Measurements from ENCODE around the gene CHRDL1. TPM values are rescaled to one million over a fixed set of nuclear protein-coding genes. Genes with fewer than 3 reads are reported as not detected.

The CHRDL1 gene
- total RNA-seq, 2 donors from 2014 or later: 107 to 161 TPM

- DNase-seq (ENCODE audit: low spot score): no peak
- intact Hi-C loops (cut with DNase I): no loop called here
These were observed 49.6 kb downstream of the CHRDL1 start for GRCh38 chrX:110746014-110746413.

GRCh38 chrX:110745288-110745687, 50.3 kb downstream of the CHRDL1 start:
- no peak for DNase-seq (ENCODE audit: low spot score)
- intact Hi-C loops (cut with DNase I): no loop called here

DNA sequence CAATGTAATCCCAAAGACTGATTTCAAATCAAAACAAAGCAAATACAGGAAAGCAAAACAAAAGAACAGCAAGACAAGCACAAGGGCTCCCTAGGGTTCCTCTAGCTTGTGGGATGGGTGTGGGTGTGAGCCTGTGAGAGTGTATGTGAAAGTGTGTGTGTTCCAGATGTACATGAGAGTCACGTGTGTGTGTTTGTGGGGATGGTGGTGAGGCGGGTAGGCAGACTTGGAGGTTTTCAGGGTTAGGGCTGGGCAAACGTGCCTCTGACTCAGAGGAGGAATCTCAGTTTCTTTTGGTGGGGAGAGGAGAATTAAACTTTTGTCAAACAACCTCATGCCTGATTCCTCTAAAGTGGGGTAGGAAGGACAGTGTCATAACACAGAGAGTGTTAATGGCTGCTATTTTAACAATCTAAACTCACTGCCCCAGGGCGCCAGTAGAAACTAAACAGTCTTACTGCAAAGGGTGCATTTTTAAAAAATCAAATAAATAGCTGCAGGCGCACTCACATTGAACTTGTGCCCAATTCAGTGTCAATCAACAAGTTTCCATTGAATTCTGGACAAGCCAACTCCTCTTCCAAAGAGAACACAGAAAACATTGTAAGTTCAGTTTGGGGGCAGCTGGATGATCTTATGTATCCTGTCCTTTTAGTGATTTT, 51.8 kb downstream of the CHRDL1 start:
- no peak for DNase-seq (ENCODE audit: low spot score)
- intact Hi-C loops (cut with DNase I): no loop called here

- intact Hi-C loops (cut with DNase I): no loop called here
These were observed 54.3 kb downstream of the CHRDL1 start for GRCh38 chrX:110741213-110741796.

GRCh38 chrX:110734894-110735541, 60.6 kb downstream of the CHRDL1 start:
- intact Hi-C loops (cut with DNase I): no loop called here
- DNase-seq (ENCODE audit: low spot score): no peak

More at GRCh38 chrX:110741213-110741796, 54.3 kb downstream of the CHRDL1 start:
- no peak for DNase-seq (ENCODE audit: low spot score)

- intact Hi-C loops (cut with DNase I): no loop called here
These were observed 61.3 kb downstream of the CHRDL1 start for GRCh38 chrX:110734271-110734670.

GRCh38 chrX:110733166-110733565, 62.5 kb downstream of the CHRDL1 start:
- DNase-seq (ENCODE audit: low spot score): no peak
- intact Hi-C loops (cut with DNase I): no loop called here

More at GRCh38 chrX:110734271-110734670, 61.3 kb downstream of the CHRDL1 start:
- DNase-seq (ENCODE audit: low spot score): no peak

DNA sequence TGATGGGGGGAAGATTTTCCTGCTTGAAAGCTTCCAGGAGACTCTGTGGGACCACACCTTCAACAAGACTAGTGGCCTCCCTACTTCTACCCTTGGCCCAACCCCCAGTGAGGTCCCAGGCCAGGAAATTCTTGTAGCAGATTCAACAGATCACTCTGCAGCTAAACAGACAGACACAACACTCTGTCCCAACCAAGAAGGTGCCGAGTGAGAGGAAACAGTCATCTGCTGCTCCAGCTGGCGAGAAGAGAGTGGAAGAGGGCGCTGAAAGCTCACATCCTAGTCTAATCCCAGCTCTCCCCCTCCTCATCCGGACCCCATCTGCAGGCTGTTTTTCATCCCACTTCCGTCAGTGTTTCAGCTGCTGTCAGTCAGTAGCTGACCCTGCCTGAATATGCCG, 63.4 kb downstream of the CHRDL1 start:
- intact Hi-C loops (cut with DNase I): no loop called here
- no peak for DNase-seq (ENCODE audit: low spot score)

- intact Hi-C loops (cut with DNase I): no loop called here
- no peak for DNase-seq (ENCODE audit: low spot score)
These were observed 71.8 kb downstream of the CHRDL1 start for GRCh38 chrX:110723844-110724243.

- intact Hi-C loops (cut with DNase I): no loop called here
These were observed 73.5 kb downstream of the CHRDL1 start for GRCh38 chrX:110722135-110722534.

DNA sequence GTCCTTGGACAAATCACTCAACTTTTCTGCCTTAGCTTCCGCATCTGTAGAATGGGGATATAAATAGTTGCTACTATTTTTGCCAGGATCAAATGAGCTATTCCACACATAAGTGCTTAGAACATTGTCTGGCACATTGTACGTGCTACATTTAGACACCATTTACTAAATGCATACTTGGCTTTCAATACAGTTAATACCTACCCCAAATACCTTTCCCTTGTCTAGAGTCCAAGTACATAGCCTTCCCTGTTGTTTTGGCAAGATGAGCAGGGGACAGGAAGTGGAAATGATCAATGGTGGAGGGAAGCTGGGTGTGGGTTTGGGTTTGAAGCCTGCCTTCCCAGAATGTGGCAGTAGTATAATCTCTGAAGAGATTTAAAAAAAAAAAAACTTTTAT, 82.0 kb downstream of the CHRDL1 start:
- DNase-seq (ENCODE audit: low spot score): no peak

More at GRCh38 chrX:110722135-110722534, 73.5 kb downstream of the CHRDL1 start:
- DNase-seq (ENCODE audit: low spot score): no peak

GRCh38 chrX:110706446-110706845, 89.2 kb downstream of the CHRDL1 start:
- no peak for DNase-seq (ENCODE audit: low spot score)
- intact Hi-C loops (cut with DNase I): no loop called here

More for the DNA sequence above, 82.0 kb downstream of the CHRDL1 start:
- intact Hi-C loops (cut with DNase I): no loop called here

DNA sequence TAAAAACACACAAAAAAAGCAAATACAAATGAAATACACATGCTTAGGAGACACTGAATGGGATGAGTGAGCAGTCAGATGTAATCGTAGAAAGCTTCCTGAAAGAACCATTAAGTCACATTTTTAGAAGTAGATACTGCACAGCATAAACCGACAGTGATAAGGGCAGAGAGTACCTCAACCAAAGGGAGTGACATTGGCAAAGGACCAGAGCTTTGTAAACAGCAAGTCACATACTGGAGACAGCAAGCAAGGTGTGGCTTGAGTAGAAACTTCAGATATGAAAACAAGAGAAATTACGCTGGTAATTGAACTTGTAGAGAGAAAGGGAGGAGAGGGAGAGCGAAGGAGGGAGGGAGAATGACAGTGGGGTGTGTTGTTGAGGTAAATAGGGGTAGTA, 92.0 kb downstream of the CHRDL1 start:
- intact Hi-C loops (cut with DNase I): no loop called here
- DNase-seq (ENCODE audit: low spot score): no peak

- intact Hi-C loops (cut with DNase I): no loop called here
- no peak for DNase-seq (ENCODE audit: low spot score)
These were observed 96.5 kb downstream of the CHRDL1 start for GRCh38 chrX:110699109-110699508.

DNA sequence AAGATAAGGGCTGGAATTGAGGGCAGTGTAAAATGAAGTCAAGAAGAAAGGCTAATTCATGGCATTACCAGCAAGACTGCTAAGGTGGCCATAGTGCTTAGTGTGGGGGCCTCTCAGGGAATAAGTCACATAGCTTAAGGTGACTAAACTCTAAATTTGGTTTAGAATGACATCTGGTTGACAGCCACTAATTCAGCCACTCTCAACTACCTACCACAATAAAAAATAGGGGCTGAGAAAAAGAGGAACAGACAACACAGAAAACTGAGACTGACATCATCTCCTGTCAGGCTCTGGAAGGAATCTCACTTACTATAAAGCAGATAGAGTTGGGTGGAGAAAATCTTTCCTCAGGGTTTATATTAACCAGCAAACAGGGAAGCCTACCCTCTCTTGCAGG, 96.9 kb downstream of the CHRDL1 start:
- DNase-seq (ENCODE audit: low spot score): no peak
- intact Hi-C loops (cut with DNase I): no loop called here

DNA sequence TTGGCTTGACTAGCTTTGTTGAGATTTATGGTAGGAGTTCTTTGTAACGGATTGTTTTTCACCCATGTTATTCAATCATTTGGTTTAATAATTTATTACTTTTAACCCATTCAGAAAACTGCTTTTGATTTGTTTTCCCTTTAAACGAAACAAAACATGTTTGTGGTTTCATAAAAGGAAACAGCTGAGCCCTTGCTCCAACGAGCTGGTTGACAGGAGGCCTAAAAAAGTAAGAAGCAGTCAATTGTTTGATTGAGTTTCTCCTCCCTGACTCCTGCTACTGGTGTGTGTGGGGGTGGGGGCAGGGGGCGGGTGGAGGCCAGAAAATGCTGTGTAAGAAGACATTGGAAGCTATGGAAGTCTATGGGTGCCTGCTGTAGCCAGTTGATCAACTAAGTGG, 102.8 kb downstream of the CHRDL1 start:
- no peak for DNase-seq (ENCODE audit: low spot score)
- intact Hi-C loops (cut with DNase I): no loop called here

DNA sequence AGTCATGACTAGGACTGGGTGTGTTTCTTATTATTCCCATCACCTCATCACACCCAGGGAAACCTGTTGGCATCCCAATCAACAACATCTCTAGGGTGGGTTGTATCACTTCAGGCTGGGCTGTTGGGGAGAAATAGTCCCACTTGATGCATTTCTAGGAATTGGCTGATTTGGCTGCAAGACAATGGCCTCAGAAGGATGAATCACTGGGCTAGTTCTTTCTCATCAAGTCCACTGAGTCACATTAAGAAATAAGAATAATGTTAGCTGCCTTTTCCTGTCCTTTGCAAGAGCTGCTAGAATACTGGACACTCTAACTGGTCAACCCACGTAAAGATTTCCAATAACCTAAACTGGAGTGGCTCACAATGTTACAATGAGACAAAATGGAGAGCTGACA, 104.2 kb downstream of the CHRDL1 start:
- no peak for DNase-seq (ENCODE audit: low spot score)
- intact Hi-C loops (cut with DNase I): no loop called here

DNA sequence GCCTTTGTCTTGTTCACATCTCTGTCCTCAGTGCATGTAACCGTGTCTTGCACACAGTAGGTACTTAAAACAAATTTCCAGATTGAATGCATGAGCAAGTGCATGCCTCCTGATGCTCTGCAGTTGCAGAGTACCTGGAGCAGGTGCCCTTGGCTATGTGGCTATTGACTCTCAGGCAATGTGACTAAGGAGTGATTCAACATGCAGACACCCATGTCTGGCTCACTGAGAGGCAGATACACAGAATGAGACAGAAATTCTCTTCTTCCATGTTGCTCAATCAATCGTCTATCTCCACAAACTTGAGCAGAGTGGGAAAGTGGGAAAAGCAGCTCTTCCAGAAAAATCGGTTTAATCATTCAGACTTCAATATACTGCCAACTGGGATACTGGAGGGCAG, 111.0 kb downstream of the CHRDL1 start:
- intact Hi-C loops (cut with DNase I): no loop called here
- no peak for DNase-seq (ENCODE audit: low spot score)

DNA sequence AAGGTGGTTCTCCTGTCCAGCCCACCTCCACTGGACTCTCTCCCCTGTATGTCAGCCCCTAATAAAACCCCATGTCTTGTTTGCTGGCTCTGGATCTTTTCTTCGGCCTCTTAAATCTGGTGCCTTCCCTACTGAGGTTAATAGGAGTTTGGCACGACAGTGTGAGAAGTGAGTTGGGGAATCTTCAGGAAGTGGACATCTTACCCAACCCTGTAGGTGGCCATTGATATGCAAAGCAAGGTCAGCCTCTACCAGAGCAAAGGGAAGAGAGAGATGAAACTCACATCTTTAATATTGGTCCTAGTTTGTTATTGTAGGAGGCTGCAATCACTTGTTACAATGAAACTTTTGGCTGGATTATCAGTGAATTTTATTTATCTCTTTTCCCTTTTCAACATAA, 111.7 kb downstream of the CHRDL1 start:
- no peak for DNase-seq (ENCODE audit: low spot score)
- intact Hi-C loops (cut with DNase I): no loop called here

DNA sequence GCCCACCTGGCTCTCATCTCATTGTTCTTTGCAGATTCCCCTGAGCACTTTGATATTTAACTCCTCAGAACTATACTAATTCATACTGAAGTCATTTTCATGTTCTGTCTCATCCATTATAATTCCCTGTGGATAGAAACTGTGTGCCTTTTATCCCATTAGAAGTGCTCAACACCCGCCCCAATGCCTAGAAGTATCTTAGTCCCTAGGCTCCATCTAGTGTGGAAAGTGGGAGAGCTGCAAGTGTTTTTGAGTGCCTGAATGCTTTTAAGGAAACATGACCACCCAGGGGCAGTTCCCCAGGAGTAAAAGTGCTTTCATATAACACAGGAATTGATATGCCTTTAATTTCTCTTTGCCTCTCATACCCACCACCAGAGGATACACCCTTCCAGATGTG, 117.0 kb downstream of the CHRDL1 start:
- no peak for DNase-seq (ENCODE audit: low spot score)
- intact Hi-C loops (cut with DNase I): no loop called here

DNA sequence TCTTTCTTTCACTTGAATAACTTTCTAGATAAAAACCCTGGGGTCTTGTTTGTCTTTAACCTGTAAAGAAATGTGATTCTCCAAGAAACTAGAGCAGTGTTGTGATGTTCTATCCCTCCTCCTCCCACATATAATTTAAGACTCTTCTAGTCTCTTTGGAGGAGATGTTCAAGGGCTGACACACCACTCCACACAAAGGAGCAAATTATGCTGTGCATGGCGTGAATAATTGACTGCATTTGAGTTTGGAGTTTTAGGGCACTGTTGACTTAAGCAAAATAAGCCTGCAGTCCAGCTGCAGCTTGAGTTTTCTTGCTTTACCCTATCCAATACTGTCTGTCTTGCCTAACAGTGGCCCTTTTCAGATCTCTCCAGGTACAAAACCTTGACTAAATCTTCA, 119.7 kb downstream of the CHRDL1 start:
- intact Hi-C loops (cut with DNase I): no loop called here
- no peak for DNase-seq (ENCODE audit: low spot score)
